GM13976 (cell line): Measurements from ENCODE around the gene FUS.
"Not testable (repeated sequence)": the region's sequence is repeated elsewhere in the genome, so short reads cannot be mapped to it uniquely, and the experiment has no call there.

Experiments used
- DNase-seq: peaks from one replicate; pipeline ENCODE4 v3.0.0; 2012; ENCODE audit warnings: low spot score
- CTCF ChIP-seq: IDR thresholded peaks from 2 replicates; pipeline ENCODE4 v1.5.1; 2012; ENCODE audit warnings: borderline replicate concordance, mild to moderate bottlenecking; ENCODE audit not compliant: insufficient read depth; ENCODE audit errors: extremely low read depth, missing control alignments, control extremely low read depth
- in situ Hi-C: fragments of 300-500 bp; cut with MboI; formaldehyde crosslinking; loops from one replicate; pipeline ENCODE4 v1.12.0; 2022; ENCODE audit warnings: low sequenced_read_pairs, mixed read lengths, inconsistent platforms; ENCODE audit not compliant: unreplicated experiment

The FUS gene

GRCh38 chr16:31192856-31193642, 13.1 kb downstream of the FUS start:
- in situ Hi-C loops, result loop anchor here (25.0 kb wide), 1 partner anchor 169 kb away; the partner anchor contains the start of gene ITGAX
- DNase-seq, result no peak
- TF ChIP-seq CTCF, result no peak

GRCh38 chr16:31193874-31194273, 13.9 kb downstream of the FUS start:
- in situ Hi-C loops, result loop anchor here (25.0 kb wide), 1 partner anchor 168 kb away; the partner anchor contains the start of gene ITGAX
- no peak for DNase-seq
- no peak for TF ChIP-seq CTCF

- TF ChIP-seq CTCF, result no peak
- in situ Hi-C loops, result loop anchor here (25.0 kb wide), 1 partner anchor 167 kb away; the partner anchor contains the start of gene ITGAX
- DNase-seq, result no peak
Observed at GRCh38 chr16:31194898-31195297, 15.0 kb downstream of the FUS start.

GRCh38 chr16:31195861-31196260, 15.9 kb downstream of the FUS start:
- in situ Hi-C loops, result loop anchor here (25.0 kb wide), 1 partner anchor 166 kb away; the partner anchor contains the start of gene ITGAX
- DNase-seq, result not testable (repeated sequence)

- TF ChIP-seq CTCF, result no peak
- in situ Hi-C loops, result loop anchor here (25.0 kb wide), 1 partner anchor 166 kb away; the partner anchor contains the start of gene ITGAX
- DNase-seq, result no peak
Observed at GRCh38 chr16:31196324-31197088, 16.6 kb downstream of the FUS start.

- no peak for DNase-seq
- in situ Hi-C loops, result loop anchor here (25.0 kb wide), 1 partner anchor 164 kb away; the partner anchor contains the start of gene ITGAX
- no peak for TF ChIP-seq CTCF
Observed at GRCh38 chr16:31198207-31198882, 18.4 kb downstream of the FUS start.
